ENCODE results near the gene SNRPB.

Gene SNRPB

DNA sequence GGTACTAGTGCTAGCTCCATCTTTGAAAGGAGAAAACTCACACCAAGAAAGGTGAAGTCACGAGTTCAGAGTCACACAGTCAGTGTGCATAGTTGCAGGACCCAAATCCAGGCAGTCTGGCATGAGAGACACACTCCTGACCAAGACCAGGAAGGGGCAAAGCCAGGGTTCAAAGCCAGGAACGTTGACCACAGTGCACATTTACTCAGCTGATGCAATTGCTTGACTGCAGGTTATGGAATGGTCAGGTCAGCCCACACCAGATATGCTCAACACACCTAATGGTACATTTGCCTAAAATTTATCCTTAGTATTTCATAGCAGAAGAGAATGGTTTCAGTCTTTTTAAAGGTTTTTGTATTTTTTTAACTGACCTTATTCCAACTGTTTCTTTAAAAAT lies 52.2 kb downstream of the SNRPB start:
- DNase-seq: no peak

DNA sequence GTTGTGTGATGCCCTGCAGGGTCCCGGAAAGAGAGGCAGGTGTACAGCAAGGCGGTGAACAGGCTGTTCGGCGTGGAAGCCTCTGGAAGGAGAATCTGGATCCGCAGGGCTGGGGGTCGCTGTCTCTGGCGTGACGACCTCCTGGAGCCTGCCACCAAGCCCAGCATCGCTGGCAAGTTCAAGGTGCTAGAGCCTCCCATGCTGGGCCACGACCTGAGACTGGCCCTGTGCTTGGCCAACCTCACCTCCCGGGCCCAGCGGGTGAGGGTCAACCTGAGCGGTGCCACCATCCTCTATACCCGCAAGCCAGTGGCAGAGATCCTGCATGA lies 53.4 kb downstream of the SNRPB start:
- DNase-seq: no peak

DNA sequence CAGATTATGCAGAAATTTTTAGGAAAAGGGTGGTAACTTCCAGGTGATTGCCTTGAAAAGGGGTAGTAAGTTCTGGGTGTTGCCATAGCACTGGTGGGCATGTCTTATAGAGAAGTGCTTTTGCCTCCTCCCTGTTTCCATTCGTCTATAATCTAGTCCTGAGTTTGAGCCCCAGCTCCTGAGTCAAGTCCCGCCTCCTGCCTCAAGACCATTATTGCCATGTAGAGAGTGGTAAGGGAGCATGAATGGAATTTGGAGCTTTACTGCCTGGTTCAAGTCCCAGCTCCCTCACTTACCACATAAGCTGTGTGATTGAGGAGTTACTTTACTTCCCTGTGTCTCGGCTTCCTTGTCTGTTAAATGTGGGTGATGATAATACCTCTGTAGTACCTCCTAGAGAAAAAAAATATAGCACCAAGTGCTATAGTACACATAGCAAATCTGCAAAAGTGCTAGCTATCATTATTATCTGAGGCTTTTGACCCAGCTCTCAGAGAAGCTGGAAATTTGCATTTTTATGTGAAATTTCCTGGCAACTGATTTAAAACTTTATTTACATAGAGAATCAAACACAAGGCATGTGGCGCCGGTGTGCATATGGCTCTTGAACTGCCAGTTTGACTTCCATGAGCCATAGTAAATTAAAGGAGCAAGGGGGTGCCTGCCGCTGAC lies 53.9 kb downstream of the SNRPB start:
- DNase-seq: no peak
